Mesothelial cell of epicardium (in vitro differentiated cells): Measurements from ENCODE around the gene PRLH. TPM values are rescaled to one million over a fixed set of nuclear protein-coding genes. Genes with fewer than 3 reads are reported as not detected.

ENCODE experiments used
- DNase-seq, 2 experiments: peaks; one replicate each; pipeline ENCODE4 v3.0.0; 2021; ENCODE audit warnings: low spot score in 2 of 2; ENCODE audit not compliant: unreplicated experiment in 2 of 2
- H3K27ac Mint-ChIP-seq: 2 replicates; pipeline ENCODE4 v1.8.0; 2021; ENCODE audit warnings: mixed read lengths
- H3K27me3 Mint-ChIP-seq: 2 replicates; pipeline ENCODE4 v1.8.0; 2021; ENCODE audit warnings: low read depth, mixed read lengths
- H3K36me3 Mint-ChIP-seq: 2 replicates; pipeline ENCODE4 v1.8.0; 2021; ENCODE audit warnings: mixed read lengths
- H3K4me1 Mint-ChIP-seq: 2 replicates; pipeline ENCODE4 v1.8.0; 2021; ENCODE audit warnings: mixed read lengths
- H3K4me3 Mint-ChIP-seq: 2 replicates; pipeline ENCODE4 v1.8.0; 2021; ENCODE audit warnings: mild to moderate bottlenecking, moderate library complexity, mixed read lengths
- H3K9me3 Mint-ChIP-seq: 2 replicates; pipeline ENCODE4 v1.8.0; 2021; ENCODE audit warnings: mixed read lengths
- total RNA-seq: library from RNA; stranded (reverse); gene quantifications from 3 replicates; pipeline ENCODE4 v1.2.1, GENCODE V29; 2021
- TF ChIP-seq, protein P1 (sequence below): fragments of 200-600 bp; sonication (generic); IDR thresholded peaks from one replicate; pipeline ENCODE4 v1.5.0; 2021; ENCODE audit warnings: antibody characterized with exemption; ENCODE audit not compliant: unreplicated experiment

PRLH gene
- total RNA-seq, 1 donor from 2014 or later, result not detected

DNA sequence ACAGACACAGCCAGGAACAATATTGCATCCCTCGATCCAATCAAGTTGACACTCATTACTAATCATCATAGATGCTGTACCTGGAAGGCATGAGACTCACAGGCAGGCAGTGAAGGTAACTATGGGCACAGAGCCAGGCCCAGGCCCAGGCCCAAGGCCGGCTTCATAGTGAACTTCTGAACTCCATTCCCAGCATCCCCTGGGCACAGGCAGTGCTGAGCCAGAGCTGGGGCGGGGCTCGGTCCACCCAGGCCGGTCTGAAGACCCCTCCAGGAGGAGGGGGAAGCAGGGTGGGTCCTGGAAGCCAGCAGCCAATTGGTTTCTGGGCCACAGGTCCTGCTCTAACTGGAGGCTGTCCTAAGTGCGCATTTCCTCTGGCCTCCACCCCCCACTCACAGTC is 41.7 kb upstream of the PRLH start:
- Mint-ChIP-seq H3K4me1 (no peaks in the 10 kb centered on the region), H3K36me3 (peaks cover 2% of the 10 kb centered on the region), H3K27me3 (no peaks in the 10 kb centered on the region), H3K4me3 (no peak overlapping the region), H3K9me3 (no peaks in the 10 kb centered on the region), H3K27ac (no peak overlapping the region)
- TF ChIP-seq, protein P1, sequence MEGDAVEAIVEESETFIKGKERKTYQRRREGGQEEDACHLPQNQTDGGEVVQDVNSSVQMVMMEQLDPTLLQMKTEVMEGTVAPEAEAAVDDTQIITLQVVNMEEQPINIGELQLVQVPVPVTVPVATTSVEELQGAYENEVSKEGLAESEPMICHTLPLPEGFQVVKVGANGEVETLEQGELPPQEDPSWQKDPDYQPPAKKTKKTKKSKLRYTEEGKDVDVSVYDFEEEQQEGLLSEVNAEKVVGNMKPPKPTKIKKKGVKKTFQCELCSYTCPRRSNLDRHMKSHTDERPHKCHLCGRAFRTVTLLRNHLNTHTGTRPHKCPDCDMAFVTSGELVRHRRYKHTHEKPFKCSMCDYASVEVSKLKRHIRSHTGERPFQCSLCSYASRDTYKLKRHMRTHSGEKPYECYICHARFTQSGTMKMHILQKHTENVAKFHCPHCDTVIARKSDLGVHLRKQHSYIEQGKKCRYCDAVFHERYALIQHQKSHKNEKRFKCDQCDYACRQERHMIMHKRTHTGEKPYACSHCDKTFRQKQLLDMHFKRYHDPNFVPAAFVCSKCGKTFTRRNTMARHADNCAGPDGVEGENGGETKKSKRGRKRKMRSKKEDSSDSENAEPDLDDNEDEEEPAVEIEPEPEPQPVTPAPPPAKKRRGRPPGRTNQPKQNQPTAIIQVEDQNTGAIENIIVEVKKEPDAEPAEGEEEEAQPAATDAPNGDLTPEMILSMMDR, result no peak
- DNase-seq, result no peak

DNA sequence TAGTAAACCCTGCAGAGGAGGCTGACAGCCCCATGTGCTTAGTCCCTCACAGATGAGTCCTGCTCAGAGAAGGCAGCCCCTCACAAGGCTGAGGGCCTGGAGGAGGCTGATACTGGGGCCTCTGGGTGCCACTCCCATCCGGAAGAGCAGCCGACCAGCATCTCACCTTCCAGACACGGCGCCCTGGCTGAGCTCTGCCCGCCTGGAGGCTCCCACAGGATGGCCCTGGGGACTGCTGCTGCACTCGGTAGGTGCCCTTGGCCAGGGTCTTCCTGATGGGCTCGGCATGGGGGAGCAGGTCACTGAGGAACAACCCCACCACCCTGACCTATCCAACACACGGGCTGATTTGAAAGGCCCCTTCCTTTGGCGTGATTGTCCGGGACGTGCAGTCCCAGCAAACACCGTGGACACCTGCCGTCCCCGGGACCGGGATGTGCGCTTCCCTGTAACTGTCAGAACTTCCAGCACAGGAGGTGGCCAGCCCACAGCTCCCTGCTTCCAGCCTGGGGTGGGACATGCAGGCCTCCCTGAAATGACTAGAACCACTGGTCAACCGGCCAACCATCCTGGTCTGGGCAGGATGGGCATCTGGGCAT is 40.7 kb upstream of the PRLH start:
- Mint-ChIP-seq H3K4me1 (peaks cover 2% of the 10 kb centered on the region), H3K4me3 (no peak overlapping the region), H3K27ac (no peak overlapping the region), H3K36me3 (peaks cover 2% of the 10 kb centered on the region), H3K27me3 (no peaks in the 10 kb centered on the region), H3K9me3 (no peaks in the 10 kb centered on the region)
- TF ChIP-seq, protein P1, result no peak
- DNase-seq, result no peak

DNA sequence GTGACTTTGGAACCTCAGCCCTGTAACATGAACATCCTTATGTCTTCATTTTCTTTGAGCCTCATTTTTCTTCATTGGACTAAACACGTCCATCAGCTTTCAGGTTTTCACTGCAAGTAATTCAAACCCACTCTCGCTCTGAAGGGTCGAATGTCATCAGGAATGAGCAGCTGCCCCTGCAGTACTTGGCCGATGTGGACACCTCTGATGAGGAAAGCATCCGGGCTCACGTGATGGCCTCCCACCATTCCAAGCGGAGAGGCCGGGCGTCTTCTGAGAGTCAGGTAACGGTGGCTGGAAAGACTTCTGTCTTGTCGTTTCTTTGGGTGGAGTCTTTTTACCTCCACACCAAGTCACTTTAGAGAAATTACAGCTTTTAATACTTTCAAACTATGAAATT is 39.1 kb upstream of the PRLH start:
- TF ChIP-seq, protein P1, result no peak
- DNase-seq, result no peak
- H3K36me3 Mint-ChIP-seq, result peaks cover 2% of the 10 kb centered on the region
- H3K4me3 Mint-ChIP-seq, result no peak overlapping the region
- peaks cover 12% of the 10 kb centered on the region for H3K4me1 Mint-ChIP-seq
- H3K9me3 Mint-ChIP-seq, result no peaks in the 10 kb centered on the region
- H3K27me3 Mint-ChIP-seq, result no peaks in the 10 kb centered on the region
- H3K27ac Mint-ChIP-seq, result no peak overlapping the region

GRCh38 chr2:237527766-237528165 is 38.6 kb upstream of the PRLH start:
- no peaks in the 10 kb centered on the region for H3K9me3 Mint-ChIP-seq
- H3K4me3 Mint-ChIP-seq, result no peak overlapping the region
- no peaks in the 10 kb centered on the region for H3K27me3 Mint-ChIP-seq
- H3K36me3 Mint-ChIP-seq, result peaks cover 2% of the 10 kb centered on the region
- peaks cover 16% of the 10 kb centered on the region for H3K4me1 Mint-ChIP-seq
- no peak overlapping the region for H3K27ac Mint-ChIP-seq
- no peak for DNase-seq
- TF ChIP-seq, protein P1, result no peak

DNA sequence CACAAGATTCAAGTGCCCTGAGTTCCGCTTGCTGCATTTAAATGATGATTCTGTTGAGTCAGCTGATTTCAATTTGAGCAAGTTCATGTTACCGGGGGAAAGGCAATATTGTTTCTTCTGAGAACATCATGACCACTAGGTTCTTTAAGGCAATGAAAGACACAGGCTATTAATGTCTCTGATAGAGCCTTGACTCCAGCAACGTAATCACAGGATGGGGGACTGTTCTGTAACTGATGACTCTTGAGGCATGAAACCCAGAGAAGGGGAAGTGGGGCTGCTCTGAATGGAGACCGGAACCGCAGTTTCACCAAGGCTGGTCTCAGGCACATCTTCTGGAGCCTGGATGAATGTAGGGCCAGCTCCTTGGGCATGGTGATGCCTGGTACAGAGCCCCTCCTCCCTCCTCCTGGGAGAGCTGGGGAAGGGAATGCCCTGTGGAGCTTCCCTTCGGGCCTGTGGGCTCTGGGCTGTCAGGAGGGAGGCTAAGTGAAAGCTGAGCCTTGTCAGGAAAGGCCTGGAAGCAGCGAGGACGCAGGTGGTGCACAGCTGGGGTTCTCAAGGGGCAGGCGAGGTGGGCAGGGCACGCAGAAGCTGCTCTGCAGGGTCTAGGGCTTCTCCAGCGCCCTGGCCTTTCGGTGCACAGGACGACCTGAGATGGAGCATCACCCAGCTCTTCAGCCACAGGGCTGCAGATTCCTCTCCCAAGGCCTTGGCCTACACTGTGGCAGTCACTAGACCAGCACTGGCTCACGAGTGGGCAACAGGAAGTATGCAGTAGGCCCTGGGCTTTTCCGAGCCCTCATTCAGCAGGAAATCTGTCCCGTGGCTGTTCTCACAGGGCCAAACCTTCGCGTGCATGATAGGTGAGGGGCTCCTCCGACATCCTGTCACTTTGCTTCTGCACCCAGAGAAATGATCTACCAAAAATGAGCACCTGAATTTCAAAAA is 36.6 kb upstream of the PRLH start:
- TF ChIP-seq, protein P1, result no peak
- Mint-ChIP-seq H3K4me1 (peaks cover 17% of the 10 kb centered on the region), H3K27me3 (no peaks in the 10 kb centered on the region), H3K27ac (no peak overlapping the region), H3K36me3 (peaks cover 2% of the 10 kb centered on the region), H3K4me3 (no peak overlapping the region), H3K9me3 (no peaks in the 10 kb centered on the region)
- no peak for DNase-seq
